ENCODE data around the gene MMP21. TPM values are rescaled to one million over a fixed set of nuclear protein-coding genes. Genes with fewer than 3 reads are reported as not detected.

The MMP21 gene
- total and polyA plus RNA-seq, 10 donors = 0.09 to 0.68 (median 0.30) TPM; not detected in 2

- WGBS, 5 donors = 0 to 1% (median 0%) methylated on average over 42 to 72 of the region's 72 CpGs
- Histone ChIP-seq H3K4me3 (peak within 1 kb of the TSS; percentile 40 to 98 (median 85)), H3K27ac (peak within 1 kb of the TSS; percentile 76 to 95 (median 91)), H3K36me3 (peaks cover 0 to 34% (median 26%) of the 10 kb centered on the region in 6 donors), H3K4me1 (peaks cover 14 to 38% (median 28%) of the 10 kb centered on the region in 6 donors), H3K27me3 (replicated peaks in 1 of 7) (no peaks in the 10 kb centered on the region), H3K9me3 (peaks cover 0 to 25% (median 14%) of the 10 kb centered on the region in 8 donors)
- TF ChIP-seq CTCF (IDR thresholded peaks at IDR 0.05 in 8 of 11, conservative IDR thresholded peaks at IDR 0.05 in 3 of 11) (peak in 5 of 11 experiments; percentile 29 to 67 (median 48)), POLR2AphosphoS5 (IDR thresholded peaks at IDR 0.05) (peak; percentile 96), POLR2A (IDR thresholded peaks at IDR 0.05) (peak in 1 of 3 donors; percentile 33)
- peak; percentile 99 for DNase-seq
- intact Hi-C loops (cut with DNase I; ENCODE audit: low total_unique reads) = loop anchor here (10.0 kb wide), 1 partner anchor 105 kb away; the partner anchor contains the start of genes BCCIP and UROS
These were observed 56.2 kb downstream of the MMP21 start, which contains the start of gene EDRF1 for GRCh38 chr10:125719173-125720001. Gene EDRF1 (plus strand): TSS chr10:125719709. CDS start chr10:125719808, 99 bp downstream.

Small RNA genes within 50 kb of the gene (microRNA-seq; reads per million reads assigned to microRNA genes)
- gene MIR4484 = 0 to 0.72 (median 0.28) reads per million in 3 donors

Small RNA genes within 50 kb of the gene (small RNA-seq; reads per million reads assigned to genes)
- 0 reads per million in 4 donors for gene MIR4484

Other genes starting within 250 kb of the MMP21 start
- gene TEX36, start 92.7 kb downstream of the MMP21 start, total RNA-seq = not detected
- gene TEX36, start 92.7 kb downstream of the MMP21 start, polyA plus RNA-seq = not detected
- gene EDRF1, start 56.1 kb downstream of the MMP21 start, total RNA-seq = 10 to 100 TPM; 30.1 to 47.5 (median 36.5) TPM
- gene EDRF1, start 56.1 kb downstream of the MMP21 start, polyA plus RNA-seq = 10 to 100 TPM; 17.8 to 35.4 (median 24.2) TPM
- 10 to 100 TPM; 30.3 to 43.8 (median 39.3) TPM for gene UROS, start 47.4 kb upstream of the MMP21 start, total RNA-seq
- gene UROS, start 47.4 kb upstream of the MMP21 start, polyA plus RNA-seq = 10 to 100 TPM; 31.6 to 40.7 (median 37.6) TPM
- 10 to 100 TPM; 30.2 to 44.4 (median 33.9) TPM for gene BCCIP, start 47.7 kb upstream of the MMP21 start, total RNA-seq
- gene BCCIP, start 47.7 kb upstream of the MMP21 start, polyA plus RNA-seq = 10 to 100 TPM; 45.1 to 61.3 (median 56.1) TPM
- 10 to 100 TPM; 18.6 to 27.7 (median 21.6) TPM for gene DHX32, start 105.5 kb upstream of the MMP21 start, total RNA-seq
- gene DHX32, start 105.5 kb upstream of the MMP21 start, polyA plus RNA-seq = 10 to 100 TPM in 2 of 3 donors, 1 to 10 TPM in 1; 8.6 to 11.3 (median 10.3) TPM
- gene FANK1, start 120.7 kb upstream of the MMP21 start, total RNA-seq = 1 to 10 TPM in 2 of 7 donors, under 1 TPM in 3, not detected in 2; 0.50 to 1.0 (median 0.94) TPM
- 1 to 10 TPM in 1 of 3 donors, under 1 TPM in 2; 0.35 to 1.0 (median 0.72) TPM for gene FANK1, start 120.7 kb upstream of the MMP21 start, polyA plus RNA-seq